Measurements from ENCODE around the gene MED31. TPM values are rescaled to one million over a fixed set of nuclear protein-coding genes. Genes with fewer than 3 reads are reported as not detected.

Gene MED31
- total and polyA plus RNA-seq, 2 of the 13 experiments (the other 11 are each of a cell fraction or from before 2014, with no cell fraction given) = 19.0 to 20.9 TPM

DNA sequence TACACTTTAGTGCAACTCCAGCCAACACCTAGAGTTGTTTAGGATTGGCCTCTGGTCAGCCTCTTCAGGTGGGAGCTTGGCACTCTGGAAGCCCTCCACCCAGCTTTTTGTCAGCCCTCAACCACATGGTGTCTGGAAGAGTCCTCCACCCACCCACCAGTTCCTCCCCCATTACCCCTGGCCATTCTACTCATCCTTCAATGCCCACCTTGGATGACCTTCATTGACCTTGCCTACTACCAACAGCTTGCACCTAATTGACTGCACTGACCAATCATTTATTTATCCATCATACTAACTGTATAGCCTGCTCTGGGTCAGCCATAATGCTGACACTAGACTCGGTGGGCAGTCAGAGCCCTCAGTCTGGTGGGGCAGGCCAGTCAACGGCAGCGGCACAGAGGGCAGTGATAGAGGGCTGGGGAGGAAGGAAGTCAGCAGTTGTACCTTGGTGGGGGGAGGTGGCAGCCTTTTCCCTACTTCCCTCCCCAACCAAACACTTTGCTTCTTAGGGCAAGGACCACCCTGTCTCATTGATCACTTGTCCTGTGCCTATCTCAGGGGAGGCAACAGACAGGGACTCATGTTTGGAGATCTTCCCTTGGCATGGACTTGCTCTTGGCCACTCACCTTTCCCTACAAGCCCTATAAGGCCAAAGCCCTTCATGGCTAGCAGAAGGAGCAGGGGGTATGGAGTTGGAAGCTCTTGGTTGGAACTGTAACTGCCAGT is 32.5 kb upstream of the MED31 start (continued):
- TF ChIP-seq DMTF1 (CRISPR knock-in tag; IDR thresholded peaks at IDR 0.05) (no peak), SRSF9 (IDR thresholded peaks at IDR 0.05; ENCODE audit: borderline replicate concordance, insufficient read depth, low read depth, low read length, poor library complexity, severe bottlenecking) (no peak), ZNF33A (CRISPR knock-in tag; IDR thresholded peaks at IDR 0.05; ENCODE audit: borderline replicate concordance) (no peak), ZNF709 (CRISPR knock-in tag; IDR thresholded peaks at IDR 0.05) (no peak), BORCS8-MEF2B (CRISPR knock-in tag; IDR thresholded peaks at IDR 0.05) (no peak), XRCC5 (optimal IDR thresholded peaks at IDR 0.05; ENCODE audit: low read length) (no peak), MTERF4 (CRISPR knock-in tag; IDR thresholded peaks at IDR 0.05) (no peak), CCAR2 (optimal IDR thresholded peaks at IDR 0.05; ENCODE audit: low read depth, low read length) (no peak), SMAD3 (CRISPR knock-in tag; IDR thresholded peaks at IDR 0.05) (no peak), ZNF790 (CRISPR knock-in tag; IDR thresholded peaks at IDR 0.05; ENCODE audit: borderline replicate concordance) (no peak), ZNF101 (CRISPR knock-in tag; IDR thresholded peaks at IDR 0.05; ENCODE audit: borderline replicate concordance, low read depth) (no peak), ESRRA (CRISPR knock-in tag; IDR thresholded peaks at IDR 0.05; ENCODE audit: low read depth) (peak; percentile 50; the same call in 1 of the 2 replicates), ZNF512B (CRISPR knock-in tag; IDR thresholded peaks at IDR 0.05; ENCODE audit: borderline replicate concordance) (peak; percentile 6; the same call in 1 of the 2 replicates)
- TF ChIP-seq, protein P1, sequence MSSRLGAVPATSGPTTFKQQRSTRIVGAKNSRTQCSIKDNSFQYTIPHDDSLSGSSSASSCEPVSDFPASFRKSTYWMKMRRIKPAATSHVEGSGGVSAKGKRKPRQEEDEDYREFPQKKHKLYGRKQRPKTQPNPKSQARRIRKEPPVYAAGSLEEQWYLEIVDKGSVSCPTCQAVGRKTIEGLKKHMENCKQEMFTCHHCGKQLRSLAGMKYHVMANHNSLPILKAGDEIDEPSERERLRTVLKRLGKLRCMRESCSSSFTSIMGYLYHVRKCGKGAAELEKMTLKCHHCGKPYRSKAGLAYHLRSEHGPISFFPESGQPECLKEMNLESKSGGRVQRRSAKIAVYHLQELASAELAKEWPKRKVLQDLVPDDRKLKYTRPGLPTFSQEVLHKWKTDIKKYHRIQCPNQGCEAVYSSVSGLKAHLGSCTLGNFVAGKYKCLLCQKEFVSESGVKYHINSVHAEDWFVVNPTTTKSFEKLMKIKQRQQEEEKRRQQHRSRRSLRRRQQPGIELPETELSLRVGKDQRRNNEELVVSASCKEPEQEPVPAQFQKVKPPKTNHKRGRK (CRISPR knock-in tag; IDR thresholded peaks at IDR 0.05) = 0 out of 2 replicates have a peak, but pooled peaks have one; percentile 14
- TF ChIP-seq, protein P2, sequence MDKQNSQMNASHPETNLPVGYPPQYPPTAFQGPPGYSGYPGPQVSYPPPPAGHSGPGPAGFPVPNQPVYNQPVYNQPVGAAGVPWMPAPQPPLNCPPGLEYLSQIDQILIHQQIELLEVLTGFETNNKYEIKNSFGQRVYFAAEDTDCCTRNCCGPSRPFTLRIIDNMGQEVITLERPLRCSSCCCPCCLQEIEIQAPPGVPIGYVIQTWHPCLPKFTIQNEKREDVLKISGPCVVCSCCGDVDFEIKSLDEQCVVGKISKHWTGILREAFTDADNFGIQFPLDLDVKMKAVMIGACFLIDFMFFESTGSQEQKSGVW (CRISPR knock-in tag; IDR thresholded peaks at IDR 0.05; ENCODE audit: borderline replicate concordance) = no peak
- TF ChIP-seq, protein P3, sequence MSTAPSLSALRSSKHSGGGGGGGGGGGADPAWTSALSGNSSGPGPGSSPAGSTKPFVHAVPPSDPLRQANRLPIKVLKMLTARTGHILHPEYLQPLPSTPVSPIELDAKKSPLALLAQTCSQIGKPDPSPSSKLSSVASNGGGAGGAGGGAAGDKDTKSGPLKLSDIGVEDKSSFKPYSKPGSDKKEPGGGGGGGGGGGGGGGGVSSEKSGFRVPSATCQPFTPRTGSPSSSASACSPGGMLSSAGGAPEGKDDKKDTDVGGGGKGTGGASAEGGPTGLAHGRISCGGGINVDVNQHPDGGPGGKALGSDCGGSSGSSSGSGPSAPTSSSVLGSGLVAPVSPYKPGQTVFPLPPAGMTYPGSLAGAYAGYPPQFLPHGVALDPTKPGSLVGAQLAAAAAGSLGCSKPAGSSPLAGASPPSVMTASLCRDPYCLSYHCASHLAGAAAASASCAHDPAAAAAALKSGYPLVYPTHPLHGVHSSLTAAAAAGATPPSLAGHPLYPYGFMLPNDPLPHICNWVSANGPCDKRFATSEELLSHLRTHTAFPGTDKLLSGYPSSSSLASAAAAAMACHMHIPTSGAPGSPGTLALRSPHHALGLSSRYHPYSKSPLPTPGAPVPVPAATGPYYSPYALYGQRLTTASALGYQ (CRISPR knock-in tag; IDR thresholded peaks at IDR 0.05) = no peak

Data from HepG2 (cell line).